Thoracic aorta (tissue), 2 donors: Measurements from ENCODE around the gene CACTIN. TPM values are rescaled to one million over a fixed set of nuclear protein-coding genes. Genes with fewer than 3 reads are reported as not detected.
"Not testable (repeated sequence)": the region's sequence is repeated elsewhere in the genome, so short reads cannot be mapped to it uniquely, and the experiment has no call there.

ENCODE experiments used
- ATAC-seq: fragments of 150-250 bp; one replicate; pipeline ENCODE4 v1.8.0; 2017; ENCODE audit warnings: low read depth; ENCODE audit not compliant: insufficient number of reproducible peaks, low FRiP score
- DNase-seq: peaks from one replicate; pipeline ENCODE4 v3.0.0-alpha.2; 2020; ENCODE audit warnings: low spot score
- H3K27ac ChIP-seq, 2 donors: fragments of 200-600 bp; sonication (generic); 1 replicate in 1 of 2; 2 replicates in 1 of 2; pipeline ENCODE4 v1.5.1; 2016; ENCODE audit warnings: mild to moderate bottlenecking in 2 of 2, moderate library complexity in 2 of 2
- H3K27me3 ChIP-seq: fragments of 200-600 bp; sonication (generic); replicated peaks from 2 replicates; pipeline ENCODE4 v1.6.0; 2016; ENCODE audit warnings: mild to moderate bottlenecking; ENCODE audit not compliant: insufficient read depth
- H3K36me3 ChIP-seq: fragments of 200-600 bp; sonication (generic); one replicate; pipeline ENCODE4 v1.5.1; 2016
- H3K4me1 ChIP-seq, 2 donors: fragments of 200-600 bp; sonication (generic); 1 replicate in 1 of 2; 2 replicates in 1 of 2; pipeline versions ENCODE4 v1.5.1 to v1.6.0; 2016; ENCODE audit warnings: low read depth in 2 of 2, mild to moderate bottlenecking in 1 of 2; ENCODE audit not compliant: control insufficient read depth in 1 of 2
- H3K4me3 ChIP-seq: fragments of 200-600 bp; sonication (generic); 2 replicates; pipeline ENCODE4 v1.5.1; 2016; ENCODE audit warnings: mild to moderate bottlenecking
- H3K9me3 ChIP-seq: fragments of 200-600 bp; sonication (generic); 2 replicates; pipeline ENCODE4 v1.5.1; 2016
- total RNA-seq, 2 donors: library from RNA; depleted of rRNA; stranded (reverse); fragments of >200 nt; gene quantifications; one replicate each; pipeline versions ENCODE4 v1.1.0 to v1.2.3, GENCODE V29; 2016
- TF ChIP-seq, protein P1 (sequence below): fragments of 200-600 bp; sonication (generic); IDR thresholded peaks from one replicate; pipeline ENCODE4 v1.5.1; 2019; ENCODE audit warnings: antibody characterized with exemption

CACTIN gene
- total RNA-seq, 2 donors from 2014 or later: 33.4 to 38.0 TPM

DNA sequence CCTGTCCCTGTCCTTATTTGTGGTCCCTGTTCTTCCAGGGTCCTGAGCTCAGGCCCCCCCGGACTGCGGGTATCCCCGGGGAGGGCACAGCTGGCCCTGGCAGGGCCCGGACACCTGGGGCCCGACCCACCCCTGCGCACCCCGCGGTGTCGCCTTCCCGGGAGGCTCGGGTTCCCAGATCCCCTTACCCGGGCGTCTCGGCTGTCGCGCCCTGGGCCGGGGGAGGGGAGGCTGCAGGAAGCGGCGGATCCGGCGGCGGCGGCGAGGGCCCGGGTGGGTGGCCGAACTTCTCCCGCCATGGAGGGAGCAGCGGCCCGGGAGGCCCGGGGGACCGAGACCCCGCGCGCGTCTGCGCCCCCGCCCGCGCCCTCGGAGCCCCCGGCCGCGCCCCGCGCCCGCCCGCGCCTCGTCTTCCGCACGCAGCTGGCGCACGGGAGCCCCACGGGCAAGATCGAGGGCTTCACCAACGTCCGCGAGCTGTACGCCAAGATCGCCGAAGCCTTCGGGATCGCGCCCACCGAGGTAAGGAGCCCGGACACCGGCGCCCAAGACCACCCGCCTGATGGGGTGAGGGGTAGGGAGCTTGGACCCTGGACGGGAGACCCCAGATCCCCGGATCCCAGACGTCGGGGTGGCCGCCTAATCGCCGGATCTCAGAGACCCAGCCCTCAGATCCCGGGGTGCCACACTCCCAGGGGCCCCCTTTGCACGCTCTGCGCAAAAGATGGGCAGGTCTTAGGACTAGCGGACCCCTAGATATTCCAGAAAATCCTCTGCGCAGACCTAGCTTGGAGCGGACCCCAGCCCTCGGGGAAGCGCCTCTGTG lies 41.1 kb downstream of the CACTIN start, which contains the start of gene GIPC3:
Gene GIPC3, plus strand, starts transcription at position 178 of the 826 bp plus-strand sequence. Its CDS starts 120 bp downstream, at position 298.
- Histone ChIP-seq H3K27ac (no peak within 1 kb of the TSS), H3K4me3 (peak within 1 kb of the TSS; percentile 57), H3K36me3 (no peaks in the 10 kb centered on the region), H3K4me1 (peaks cover 0 to 24% of the 10 kb centered on the region in 2 donors), H3K9me3 (no peaks in the 10 kb centered on the region), H3K27me3 (no peaks in the 10 kb centered on the region)
- ATAC-seq: no peak
- TF ChIP-seq, protein P1, sequence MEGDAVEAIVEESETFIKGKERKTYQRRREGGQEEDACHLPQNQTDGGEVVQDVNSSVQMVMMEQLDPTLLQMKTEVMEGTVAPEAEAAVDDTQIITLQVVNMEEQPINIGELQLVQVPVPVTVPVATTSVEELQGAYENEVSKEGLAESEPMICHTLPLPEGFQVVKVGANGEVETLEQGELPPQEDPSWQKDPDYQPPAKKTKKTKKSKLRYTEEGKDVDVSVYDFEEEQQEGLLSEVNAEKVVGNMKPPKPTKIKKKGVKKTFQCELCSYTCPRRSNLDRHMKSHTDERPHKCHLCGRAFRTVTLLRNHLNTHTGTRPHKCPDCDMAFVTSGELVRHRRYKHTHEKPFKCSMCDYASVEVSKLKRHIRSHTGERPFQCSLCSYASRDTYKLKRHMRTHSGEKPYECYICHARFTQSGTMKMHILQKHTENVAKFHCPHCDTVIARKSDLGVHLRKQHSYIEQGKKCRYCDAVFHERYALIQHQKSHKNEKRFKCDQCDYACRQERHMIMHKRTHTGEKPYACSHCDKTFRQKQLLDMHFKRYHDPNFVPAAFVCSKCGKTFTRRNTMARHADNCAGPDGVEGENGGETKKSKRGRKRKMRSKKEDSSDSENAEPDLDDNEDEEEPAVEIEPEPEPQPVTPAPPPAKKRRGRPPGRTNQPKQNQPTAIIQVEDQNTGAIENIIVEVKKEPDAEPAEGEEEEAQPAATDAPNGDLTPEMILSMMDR: no peak
- no peak for DNase-seq

DNA sequence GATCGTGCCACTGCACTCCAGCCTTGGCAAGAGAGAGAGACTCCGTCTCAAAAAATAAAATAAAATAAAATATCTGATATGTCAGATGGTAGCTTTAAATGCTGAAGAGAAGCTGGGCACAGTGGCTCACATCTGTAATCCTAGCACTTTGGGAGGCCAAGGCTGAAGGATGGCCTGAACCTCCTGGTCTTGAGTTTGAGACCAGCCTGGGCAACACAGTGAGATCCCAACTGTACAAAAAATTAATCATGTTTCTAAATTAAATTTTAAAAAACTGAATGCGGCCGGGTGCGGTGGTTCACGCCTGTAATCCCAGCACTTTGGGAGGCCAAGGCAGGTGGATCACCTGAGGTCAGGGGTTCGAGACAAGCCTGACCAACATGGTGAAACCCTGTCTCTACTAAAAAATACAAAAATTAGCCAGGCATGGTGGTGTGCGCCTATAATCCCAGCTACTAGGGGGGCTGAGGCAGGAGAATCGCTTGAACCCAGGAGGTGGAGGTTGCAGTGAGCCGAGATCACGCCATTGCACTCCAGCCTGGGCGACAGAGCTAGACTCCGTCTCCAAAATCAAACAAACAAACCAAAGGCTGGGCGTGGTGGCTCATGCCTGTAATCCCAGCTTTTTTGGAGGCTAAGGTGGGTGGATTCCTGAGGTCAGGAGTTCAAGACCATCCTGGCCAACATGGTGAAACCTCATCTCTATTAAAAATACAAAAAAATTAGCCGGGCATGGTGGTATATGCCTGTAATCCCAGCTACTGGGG lies 42.4 kb downstream of the CACTIN start:
- not testable (repeated sequence) for H3K27me3 ChIP-seq, DNase-seq, H3K36me3 ChIP-seq, H3K27ac ChIP-seq, H3K9me3 ChIP-seq, ATAC-seq, H3K4me3 ChIP-seq
- H3K4me1 ChIP-seq: peaks cover 0 to 30% of the 10 kb centered on the region in 2 donors

DNA sequence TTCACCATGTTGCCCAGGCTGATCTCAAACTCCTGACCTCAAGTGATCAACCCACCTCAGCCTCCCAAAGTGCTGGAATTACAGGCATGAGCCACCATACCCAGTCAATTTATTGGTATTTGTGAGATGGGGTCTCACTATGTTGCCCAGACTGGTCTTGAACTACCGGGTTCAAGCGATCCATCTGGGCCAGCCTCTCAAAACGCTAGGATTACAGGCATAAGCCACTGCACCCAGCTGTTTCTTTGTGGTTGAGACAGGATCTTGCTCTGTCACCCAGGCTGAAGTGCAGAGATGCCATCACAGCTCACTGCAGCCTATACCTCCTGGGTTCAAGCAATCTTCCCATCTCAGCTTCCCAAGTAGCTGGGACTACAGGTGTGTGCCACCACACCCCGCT lies 44.8 kb downstream of the CACTIN start:
- not testable (repeated sequence) for ATAC-seq

DNA sequence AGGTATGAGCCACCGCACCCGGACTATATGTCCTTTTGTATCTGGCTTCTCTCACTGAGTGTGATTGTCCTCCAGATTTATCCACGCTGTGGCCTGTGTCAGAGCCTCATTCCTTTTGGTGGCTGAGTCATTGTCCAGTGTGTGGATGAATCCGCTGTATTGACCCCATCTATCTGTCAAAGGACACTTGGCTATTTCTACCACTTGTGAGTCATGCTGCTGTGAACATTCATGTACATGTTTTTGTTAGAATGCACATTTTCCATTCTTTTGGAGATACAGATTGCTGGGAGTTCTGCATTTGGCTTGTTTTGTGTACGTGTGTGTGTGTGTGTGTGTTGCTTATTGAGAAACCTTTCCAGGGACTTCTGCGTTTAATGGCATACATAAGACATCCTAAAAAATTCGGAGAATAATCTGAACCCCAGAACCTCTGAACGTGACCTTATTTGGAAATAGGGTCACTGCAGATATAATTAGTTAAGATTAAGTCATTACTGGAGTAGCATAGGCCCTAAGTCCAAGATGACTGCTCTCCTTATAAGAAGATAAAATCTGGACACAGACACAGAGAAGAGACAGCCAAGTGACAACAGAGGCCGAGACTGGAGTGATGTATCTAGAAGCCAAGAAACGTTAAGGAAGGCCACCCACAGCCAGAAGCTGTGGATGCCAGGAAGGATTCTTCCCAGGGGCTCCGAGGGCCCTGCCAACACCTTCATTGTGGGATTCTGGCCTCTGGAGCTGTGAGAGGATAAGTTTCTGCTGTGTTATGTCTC lies 46.2 kb downstream of the CACTIN start:
- no peak overlapping the region for H3K4me3 ChIP-seq
- no peak for ATAC-seq
- TF ChIP-seq, protein P1: no peak

More for the DNA sequence above, 44.8 kb downstream of the CACTIN start:
- not testable (repeated sequence) for H3K4me3 ChIP-seq, H3K36me3 ChIP-seq, DNase-seq, H3K27ac ChIP-seq, H3K27me3 ChIP-seq, H3K9me3 ChIP-seq
- H3K4me1 ChIP-seq: peaks cover 0 to 25% of the 10 kb centered on the region in 2 donors

DNA sequence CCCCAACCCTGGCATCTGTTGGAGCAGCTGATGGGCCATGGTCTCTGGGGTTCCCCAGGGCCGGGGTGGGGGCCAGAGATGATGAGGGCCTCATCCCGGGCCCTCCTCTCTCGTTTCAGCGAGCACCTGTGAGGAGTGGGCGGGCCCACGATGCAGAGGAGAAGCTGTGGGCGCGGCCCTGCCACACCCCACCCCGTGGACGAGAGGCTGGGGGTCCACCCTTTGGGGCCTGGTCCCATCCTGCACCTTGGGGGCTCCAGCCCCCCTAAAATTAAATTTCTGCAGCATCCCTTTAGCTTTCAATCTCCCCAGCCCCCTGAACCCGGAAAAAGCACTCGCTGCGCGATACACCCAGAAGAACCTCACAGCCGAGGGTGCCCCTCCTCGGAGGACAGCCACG lies 48.2 kb downstream of the CACTIN start:
- no peak for ATAC-seq
- no peak for DNase-seq
- Histone ChIP-seq H3K27ac (no peak overlapping the region), H3K36me3 (no peaks in the 10 kb centered on the region), H3K4me3 (no peak overlapping the region), H3K27me3 (no peaks in the 10 kb centered on the region), H3K4me1 (peaks cover 12 to 24% of the 10 kb centered on the region in 2 donors), H3K9me3 (no peaks in the 10 kb centered on the region)
- TF ChIP-seq, protein P1: no peak

More for the DNA sequence above, 46.2 kb downstream of the CACTIN start:
- peaks cover 6 to 22% of the 10 kb centered on the region in 2 donors for H3K4me1 ChIP-seq
- no peaks in the 10 kb centered on the region for H3K36me3 ChIP-seq
- no peaks in the 10 kb centered on the region for H3K9me3 ChIP-seq
- no peak for DNase-seq
- no peaks in the 10 kb centered on the region for H3K27me3 ChIP-seq
- H3K27ac ChIP-seq: peak overlapping the region; percentile 9 to 15
